ENCODE data around the gene ZNF839. TPM values are rescaled to one million over a fixed set of nuclear protein-coding genes. Genes with fewer than 3 reads are reported as not detected.

ZNF839 gene
- total RNA-seq, 3 donors from 2014 or later = 8.5 to 16.8 (median 15.4) TPM

DNA sequence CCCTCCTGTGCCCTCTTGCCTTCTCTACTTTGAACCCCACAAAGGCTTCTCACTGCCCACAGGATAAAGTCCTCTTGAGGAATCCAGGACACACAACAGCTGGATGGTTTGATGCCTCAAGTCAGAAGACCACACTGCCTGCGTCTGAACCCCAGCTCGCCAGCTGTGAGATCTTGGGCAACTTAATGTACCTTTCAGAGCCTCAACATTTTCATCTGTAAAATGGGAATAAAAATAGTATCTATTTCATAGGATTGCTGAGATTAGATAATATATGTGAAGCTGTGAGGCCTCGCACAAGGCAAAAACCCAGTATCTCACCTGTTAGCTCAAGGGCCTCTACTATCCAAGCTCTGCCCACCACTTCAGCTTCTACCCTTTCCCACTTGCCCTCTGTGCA lies 40.8 kb downstream of the ZNF839 start:
- no peak for TF ChIP-seq POLR2A (IDR thresholded peaks at IDR 0.05)
- TF ChIP-seq, protein P1, sequence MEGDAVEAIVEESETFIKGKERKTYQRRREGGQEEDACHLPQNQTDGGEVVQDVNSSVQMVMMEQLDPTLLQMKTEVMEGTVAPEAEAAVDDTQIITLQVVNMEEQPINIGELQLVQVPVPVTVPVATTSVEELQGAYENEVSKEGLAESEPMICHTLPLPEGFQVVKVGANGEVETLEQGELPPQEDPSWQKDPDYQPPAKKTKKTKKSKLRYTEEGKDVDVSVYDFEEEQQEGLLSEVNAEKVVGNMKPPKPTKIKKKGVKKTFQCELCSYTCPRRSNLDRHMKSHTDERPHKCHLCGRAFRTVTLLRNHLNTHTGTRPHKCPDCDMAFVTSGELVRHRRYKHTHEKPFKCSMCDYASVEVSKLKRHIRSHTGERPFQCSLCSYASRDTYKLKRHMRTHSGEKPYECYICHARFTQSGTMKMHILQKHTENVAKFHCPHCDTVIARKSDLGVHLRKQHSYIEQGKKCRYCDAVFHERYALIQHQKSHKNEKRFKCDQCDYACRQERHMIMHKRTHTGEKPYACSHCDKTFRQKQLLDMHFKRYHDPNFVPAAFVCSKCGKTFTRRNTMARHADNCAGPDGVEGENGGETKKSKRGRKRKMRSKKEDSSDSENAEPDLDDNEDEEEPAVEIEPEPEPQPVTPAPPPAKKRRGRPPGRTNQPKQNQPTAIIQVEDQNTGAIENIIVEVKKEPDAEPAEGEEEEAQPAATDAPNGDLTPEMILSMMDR (IDR thresholded peaks at IDR 0.05) = no peak
- TF ChIP-seq POLR2AphosphoS5 (IDR thresholded peaks at IDR 0.05) = no peak
- intact Hi-C loops (cut with DNase I; ENCODE audit: low total_unique reads) = no loop called here
- peaks cover 0 to 6% of the 10 kb centered on the region in 2 donors for H3K4me1 ChIP-seq
- no peaks in the 10 kb centered on the region for H3K9me3 ChIP-seq
- no peak overlapping the region for H3K27ac ChIP-seq
- no peak for DNase-seq (ENCODE audit: low spot score in 2 of 2)
- H3K4me3 ChIP-seq = no peak overlapping the region
- no peaks in the 10 kb centered on the region for H3K27me3 ChIP-seq
- H3K36me3 ChIP-seq = no peaks in the 10 kb centered on the region

DNA sequence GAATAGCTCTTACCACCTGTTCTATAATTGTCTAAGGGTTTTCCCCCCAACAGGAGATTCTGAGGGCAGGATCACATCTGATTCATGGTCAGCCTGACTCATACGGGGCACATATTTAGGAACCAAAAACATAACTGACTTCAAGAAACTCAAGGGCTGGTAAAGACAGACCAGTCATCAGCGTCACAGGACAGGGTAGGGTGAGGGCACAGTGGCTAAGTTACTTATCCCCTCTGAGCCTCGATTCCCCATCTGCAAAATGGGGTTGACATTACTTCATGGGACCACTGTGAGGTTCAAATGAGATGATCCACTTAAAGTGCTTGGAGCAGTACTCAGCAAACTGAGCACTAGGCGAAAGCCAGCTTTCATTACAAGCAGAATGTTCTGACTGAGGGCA lies 42.5 kb downstream of the ZNF839 start:
- Histone ChIP-seq H3K27ac (peak overlapping the region; percentile 97), H3K27me3 (no peaks in the 10 kb centered on the region), H3K9me3 (no peaks in the 10 kb centered on the region), H3K36me3 (no peaks in the 10 kb centered on the region), H3K4me1 (peaks cover 0 to 6% of the 10 kb centered on the region in 2 donors), H3K4me3 (peak overlapping the region; percentile 91 to 100 (median 98))
- DNase-seq (ENCODE audit: low spot score in 2 of 2) = no peak
- intact Hi-C loops (cut with DNase I; ENCODE audit: low total_unique reads) = no loop called here
- no peak for TF ChIP-seq POLR2A (IDR thresholded peaks at IDR 0.05)
- TF ChIP-seq, protein P1 (IDR thresholded peaks at IDR 0.05) = no peak
- TF ChIP-seq POLR2AphosphoS5 (IDR thresholded peaks at IDR 0.05) = no peak

- H3K4me3 ChIP-seq = peak within 1 kb of the TSS; percentile 91 to 100 (median 98)
- intact Hi-C loops (cut with DNase I; ENCODE audit: low total_unique reads) = no loop called here
- H3K9me3 ChIP-seq = no peaks in the 10 kb centered on the region
- peak within 1 kb of the TSS; percentile 97 for H3K27ac ChIP-seq
- peak; percentile 97 to 98 for DNase-seq (ENCODE audit: low spot score in 2 of 2)
- peaks cover 0 to 6% of the 10 kb centered on the region in 2 donors for H3K4me1 ChIP-seq
- H3K36me3 ChIP-seq = no peaks in the 10 kb centered on the region
- TF ChIP-seq, protein P1 (IDR thresholded peaks at IDR 0.05) = no peak
- peak; percentile 23 to 75 (median 66) for TF ChIP-seq POLR2AphosphoS5 (IDR thresholded peaks at IDR 0.05)
- peak; percentile 48 for TF ChIP-seq POLR2A (IDR thresholded peaks at IDR 0.05)
- H3K27me3 ChIP-seq = no peaks in the 10 kb centered on the region
These were observed 43.1 kb downstream of the ZNF839 start, which contains the start of the genes CINP and TECPR2 for GRCh38 chr14:102362545-102363181. CINP (minus strand) TSS chr14:102362890; CDS start chr14:102362851, 39 bp downstream. TECPR2 (plus strand) TSS chr14:102362941; CDS start chr14:102376722, 13,781 bp downstream.

DNA sequence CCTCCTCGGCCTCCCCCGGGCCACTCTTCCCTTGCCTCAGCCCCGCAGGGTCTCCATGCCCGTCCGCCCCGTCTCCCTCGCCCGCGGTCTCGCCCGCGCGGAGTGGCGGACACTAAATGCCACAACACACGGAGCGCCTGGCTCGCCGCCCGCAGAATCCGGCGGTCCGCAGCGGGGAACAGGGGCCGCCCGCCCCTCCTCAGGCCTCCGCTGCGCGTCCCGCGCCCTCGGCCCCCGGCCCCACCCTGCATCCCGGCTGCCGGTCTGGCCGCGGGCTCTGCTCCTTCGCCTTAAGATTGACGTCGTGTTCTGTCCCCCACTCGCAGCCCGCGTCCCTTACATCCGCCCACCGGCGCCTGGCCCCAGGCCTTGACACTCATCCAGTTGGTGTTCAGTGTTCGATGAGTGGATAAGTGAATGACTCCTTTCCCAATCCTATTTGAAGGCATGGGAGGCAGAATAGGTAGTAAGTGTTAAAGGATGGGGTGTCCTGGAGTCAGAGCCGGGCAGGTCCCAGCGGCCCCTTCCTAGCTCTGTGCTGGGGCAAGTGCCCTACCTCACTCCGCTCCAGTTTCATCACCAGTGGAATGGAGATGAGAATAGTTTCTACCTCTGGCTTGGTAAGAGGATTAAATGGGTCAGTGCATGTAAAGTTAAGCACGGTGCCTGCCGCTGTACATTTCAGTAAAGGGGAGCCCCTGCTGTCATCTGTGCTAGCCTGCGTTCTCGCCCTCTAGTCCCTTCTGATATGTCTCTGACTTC lies 43.8 kb downstream of the ZNF839 start:
- H3K27me3 ChIP-seq = no peaks in the 10 kb centered on the region
- intact Hi-C loops (cut with DNase I; ENCODE audit: low total_unique reads) = no loop called here
- peaks cover 0 to 6% of the 10 kb centered on the region in 2 donors for H3K4me1 ChIP-seq
- no peaks in the 10 kb centered on the region for H3K9me3 ChIP-seq
- DNase-seq (ENCODE audit: low spot score in 2 of 2) = peak in 1 of 2 donors; percentile 20
- H3K27ac ChIP-seq = peak overlapping the region; percentile 97
- TF ChIP-seq, protein P1 (IDR thresholded peaks at IDR 0.05) = no peak
- TF ChIP-seq POLR2AphosphoS5 (IDR thresholded peaks at IDR 0.05) (no peak), POLR2A (IDR thresholded peaks at IDR 0.05) (no peak)
- no peaks in the 10 kb centered on the region for H3K36me3 ChIP-seq
- peak overlapping the region; percentile 91 to 100 (median 98) for H3K4me3 ChIP-seq

All from breast epithelium (tissue), 4 donors.